ENCODE data around the gene ANKAR. TPM values are rescaled to one million over a fixed set of nuclear protein-coding genes. Genes with fewer than 3 reads are reported as not detected.

Gene ANKAR
- total and polyA plus RNA-seq, 2 of the 4 experiments (the other 2 are of a cell fraction), result 0.96 to 2.2 TPM

DNA sequence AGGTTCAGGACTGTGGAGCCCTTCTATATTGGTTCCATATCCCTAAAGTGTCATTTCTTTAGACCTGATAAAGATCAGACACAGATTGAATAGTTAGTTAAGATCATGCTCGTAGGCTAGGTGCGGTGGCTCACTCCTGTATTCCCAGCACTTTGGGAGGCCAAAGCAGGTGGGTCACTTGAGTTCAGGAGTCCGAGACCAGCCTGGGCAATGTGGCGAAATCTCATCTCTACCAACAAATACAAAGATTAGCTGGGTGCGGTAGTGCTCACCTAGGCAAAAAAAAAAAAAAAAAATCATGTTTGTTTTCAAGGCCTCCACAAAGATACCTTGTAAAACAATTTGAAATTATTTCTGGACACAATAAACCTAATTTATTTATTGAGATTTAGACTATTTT, 4.6 kb upstream of the ANKAR start:
- H3K36me3 ChIP-seq (ENCODE audit: control insufficient read depth, insufficient read depth, low read length), result peaks cover 17% of the 10 kb centered on the region
- ATAC-seq (ENCODE audit: low read depth), result no peak
- no peak overlapping the region for H3K4me3 ChIP-seq (ENCODE audit: insufficient read depth, low read depth, low read length)
- intact Hi-C loops (cut with micrococcal nuclease) (no loop called here), dilution Hi-C loops (cut with HindIII; ENCODE audit: low sequenced_read_pairs, unreplicated experiment) (no loop called here), in situ Hi-C loops (cut with MboI; ENCODE audit: low sequenced_read_pairs) (no loop called here)
- H3K27ac ChIP-seq (ENCODE audit: insufficient read depth, low read length), result no peak overlapping the region
- no peaks in the 10 kb centered on the region for H3K9me1 ChIP-seq (ENCODE audit: insufficient read depth, low read length)
- 100% methylated on average over 2 of the region's 5 CpGs; no CpG with 5 or more reads in 1 of the 2 experiments for WGBS, 2 experiments (ENCODE audit: extremely low coverage in 2 of 2, insufficient read length in 1 of 2)
- no peak overlapping the region for H3K9ac ChIP-seq (ENCODE audit: low read depth, low read length)
- H4K8ac ChIP-seq (ENCODE audit: low read depth in 2 of 2, low read length in 2 of 2), result no peak overlapping the region
- H3K79me1 ChIP-seq (ENCODE audit: low read depth in 1 of 2, low read length in 2 of 2), result peaks cover 5 to 13% of the 10 kb centered on the region in 2 experiments; a peak in 3 of 4 replicates
- no peak overlapping the region for H3K56ac ChIP-seq (ENCODE audit: extremely low read depth, insufficient read depth, low read length)
- BruUV-seq (replicated peaks), result no TSS peak
- H3K23ac ChIP-seq (ENCODE audit: low read depth, low read length), result no peak overlapping the region
- H3K4ac ChIP-seq (ENCODE audit: low read depth, low read length), result no peak overlapping the region
- POLR2A ChIA-PET (ENCODE audit: unreplicated experiment), result no interaction called here
- H2BK15ac ChIP-seq (ENCODE audit: low read depth, low read length), result no peak overlapping the region
- H4K91ac ChIP-seq (ENCODE audit: insufficient read depth, low read depth, low read length), result no peak overlapping the region
- CTCF ChIA-PET, result interaction anchor here (0.6 kb wide), 1 partner anchor 350 kb away, joined by 3 read pairs; no protein-coding TSS in a partner anchor
- H3K9me3 ChIP-seq (ENCODE audit: control insufficient read depth, insufficient read depth, low read length), result no peaks in the 10 kb centered on the region
- no peak overlapping the region for H4K5ac ChIP-seq (ENCODE audit: low read depth, low read length)
- H3K27me3 ChIP-seq (ENCODE audit: control insufficient read depth, insufficient read depth, low read length), result no peaks in the 10 kb centered on the region
- H2BK5ac ChIP-seq (ENCODE audit: low read depth, low read length, poor library complexity, severe bottlenecking), result no peak overlapping the region
- H2AK9ac ChIP-seq (replicated peaks; ENCODE audit: low read depth, low read length, poor library complexity), result no peak overlapping the region
- H3K14ac ChIP-seq (replicated peaks; ENCODE audit: low read depth, low read length), result no peak overlapping the region
- no peak overlapping the region for H3K4me2 ChIP-seq (ENCODE audit: low read depth, low read length)
- H2BK120ac ChIP-seq (ENCODE audit: low read depth, low read length), result no peak overlapping the region
- TF ChIP-seq, protein P1, sequence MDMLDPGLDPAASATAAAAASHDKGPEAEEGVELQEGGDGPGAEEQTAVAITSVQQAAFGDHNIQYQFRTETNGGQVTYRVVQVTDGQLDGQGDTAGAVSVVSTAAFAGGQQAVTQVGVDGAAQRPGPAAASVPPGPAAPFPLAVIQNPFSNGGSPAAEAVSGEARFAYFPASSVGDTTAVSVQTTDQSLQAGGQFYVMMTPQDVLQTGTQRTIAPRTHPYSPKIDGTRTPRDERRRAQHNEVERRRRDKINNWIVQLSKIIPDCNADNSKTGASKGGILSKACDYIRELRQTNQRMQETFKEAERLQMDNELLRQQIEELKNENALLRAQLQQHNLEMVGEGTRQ (IDR thresholded peaks at IDR 0.05; ENCODE audit: low read depth, low read length), result no peak
- no peak for TF ChIP-seq MXI1 (IDR thresholded peaks at IDR 0.05; ENCODE audit: borderline replicate concordance, low read depth, low read length)
- no peak for TF ChIP-seq RAD21 (IDR thresholded peaks at IDR 0.05; ENCODE audit: low read length)
- TF ChIP-seq, protein P2, sequence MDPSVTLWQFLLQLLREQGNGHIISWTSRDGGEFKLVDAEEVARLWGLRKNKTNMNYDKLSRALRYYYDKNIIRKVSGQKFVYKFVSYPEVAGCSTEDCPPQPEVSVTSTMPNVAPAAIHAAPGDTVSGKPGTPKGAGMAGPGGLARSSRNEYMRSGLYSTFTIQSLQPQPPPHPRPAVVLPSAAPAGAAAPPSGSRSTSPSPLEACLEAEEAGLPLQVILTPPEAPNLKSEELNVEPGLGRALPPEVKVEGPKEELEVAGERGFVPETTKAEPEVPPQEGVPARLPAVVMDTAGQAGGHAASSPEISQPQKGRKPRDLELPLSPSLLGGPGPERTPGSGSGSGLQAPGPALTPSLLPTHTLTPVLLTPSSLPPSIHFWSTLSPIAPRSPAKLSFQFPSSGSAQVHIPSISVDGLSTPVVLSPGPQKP (IDR thresholded peaks at IDR 0.05; ENCODE audit: borderline replicate concordance, low read depth, low read length), result no peak
- TF ChIP-seq BHLHE40 (IDR thresholded peaks at IDR 0.05; ENCODE audit: low read depth, low read length), result no peak
- TF ChIP-seq FOS (IDR thresholded peaks at IDR 0.05; ENCODE audit: low read depth, low read length), result no peak
- no peak overlapping the region for H2AK5ac ChIP-seq (ENCODE audit: low read depth, low read length)
- H3K4me1 ChIP-seq (ENCODE audit: control insufficient read depth, insufficient read depth, low read length), result 0 out of 2 replicates have a peak, but pooled peaks cover 2% of the 10 kb centered on the region
- no peak overlapping the region for H2BK20ac ChIP-seq (ENCODE audit: low read depth, low read length)
- H2AFZ ChIP-seq (replicated peaks; ENCODE audit: low read length, poor library complexity), result no peak overlapping the region
- DNase-seq, result no peak
- H4K20me1 ChIP-seq (ENCODE audit: insufficient read depth, low read length), result no peaks in the 10 kb centered on the region
- H3K18ac ChIP-seq (ENCODE audit: low read depth, low read length), result no peak overlapping the region

All from IMR-90 (cell line).